HG02840 (cell line): ENCODE data around the gene ZFYVE27.

Experiments used
- ATAC-seq: cut with Tn5 transposase; IDR thresholded peaks from one replicate; pipeline ENCODE4 v1.9.1; 2021; ENCODE audit warnings: mild to moderate bottlenecking, moderate library complexity, moderate number of reproducible peaks; ENCODE audit not compliant: unreplicated experiment, low FRiP score

Gene ZFYVE27

GRCh38 chr10:97785731-97786130 lies 48.8 kb downstream of the ZFYVE27 start:
- no peak for ATAC-seq

- no peak for ATAC-seq
Measured at GRCh38 chr10:97788552-97789442, 51.9 kb downstream of the ZFYVE27 start.

GRCh38 chr10:97789770-97790397 lies 53.0 kb downstream of the ZFYVE27 start:
- ATAC-seq: no peak

GRCh38 chr10:97791824-97792721 lies 55.1 kb downstream of the ZFYVE27 start:
- ATAC-seq: no peak

GRCh38 chr10:97795886-97796285 lies 59.0 kb downstream of the ZFYVE27 start:
- ATAC-seq: no peak

- ATAC-seq: no peak
Measured at GRCh38 chr10:97796651-97797050, 59.7 kb downstream of the ZFYVE27 start.

- ATAC-seq: no peak
Measured at GRCh38 chr10:97798958-97799610, 62.2 kb downstream of the ZFYVE27 start.

GRCh38 chr10:97800474-97800873 lies 63.5 kb downstream of the ZFYVE27 start:
- ATAC-seq: no peak

GRCh38 chr10:97801422-97801821 lies 64.5 kb downstream of the ZFYVE27 start:
- ATAC-seq: no peak

GRCh38 chr10:97805096-97805884 lies 68.4 kb downstream of the ZFYVE27 start:
- no peak for ATAC-seq

GRCh38 chr10:97805949-97806348 lies 69.0 kb downstream of the ZFYVE27 start:
- no peak for ATAC-seq

GRCh38 chr10:97810446-97810845 lies 73.5 kb downstream of the ZFYVE27 start:
- ATAC-seq: no peak
